GM19397 (cell line): Measurements from ENCODE around the gene C17orf114.
A peak's percentile ranks its signal among the peaks of the same experiment; 100 is the strongest.

Source experiments
- ATAC-seq: cut with Tn5 transposase; IDR thresholded peaks from one replicate; pipeline ENCODE4 v1.9.1; 2021; ENCODE audit warnings: mild to moderate bottlenecking, moderate library complexity; ENCODE audit not compliant: unreplicated experiment

Gene C17orf114

DNA sequence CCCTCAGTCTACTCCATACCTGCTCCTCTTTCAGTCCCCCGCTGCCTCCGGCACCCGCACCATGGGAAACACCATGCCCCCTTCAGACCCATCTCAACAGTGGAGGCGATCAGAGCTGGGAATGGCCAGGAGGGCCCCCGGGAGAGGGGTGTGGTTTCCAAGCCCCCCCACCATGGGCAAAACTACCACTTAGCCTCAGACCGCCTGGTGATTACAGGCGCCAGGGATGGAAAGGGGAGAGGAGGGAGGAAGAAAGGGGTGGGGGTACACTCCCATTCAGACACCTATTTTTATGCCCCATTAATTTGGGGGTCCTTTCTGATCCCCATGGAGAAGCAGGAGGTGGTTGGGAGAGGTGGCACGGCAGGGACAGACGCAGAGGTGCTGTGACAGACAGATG is at the start of gene C17orf114:
Gene C17orf114 (minus strand): TSS at position 101 of the 400 bp plus-strand sequence.
- no peak for ATAC-seq

DNA sequence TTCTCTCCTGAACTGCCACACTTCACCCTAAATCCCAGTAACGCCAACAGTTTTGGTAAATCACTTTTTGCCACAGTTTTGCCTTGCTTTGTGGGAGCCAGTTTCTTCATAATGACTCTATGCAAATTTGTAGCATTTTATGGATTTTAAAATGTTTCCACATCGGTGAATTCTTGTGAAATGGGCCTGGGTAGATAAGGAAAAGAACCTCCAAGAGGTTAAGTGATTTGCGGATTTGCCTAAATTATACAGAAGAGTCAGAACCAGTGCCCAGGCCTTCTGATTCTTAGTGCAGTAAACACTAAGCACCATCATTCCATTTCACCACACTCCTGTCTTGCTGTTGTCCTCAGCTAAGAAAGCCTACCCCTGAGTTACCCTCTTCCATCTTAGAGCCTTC is 49.0 kb upstream of the C17orf114 start:
- no peak for ATAC-seq

GRCh38 chr17:4850246-4850645 is 48.1 kb upstream of the C17orf114 start:
- no peak for ATAC-seq

- no peak for ATAC-seq
Measured at GRCh38 chr17:4849011-4849536, 46.9 kb upstream of the C17orf114 start.

DNA sequence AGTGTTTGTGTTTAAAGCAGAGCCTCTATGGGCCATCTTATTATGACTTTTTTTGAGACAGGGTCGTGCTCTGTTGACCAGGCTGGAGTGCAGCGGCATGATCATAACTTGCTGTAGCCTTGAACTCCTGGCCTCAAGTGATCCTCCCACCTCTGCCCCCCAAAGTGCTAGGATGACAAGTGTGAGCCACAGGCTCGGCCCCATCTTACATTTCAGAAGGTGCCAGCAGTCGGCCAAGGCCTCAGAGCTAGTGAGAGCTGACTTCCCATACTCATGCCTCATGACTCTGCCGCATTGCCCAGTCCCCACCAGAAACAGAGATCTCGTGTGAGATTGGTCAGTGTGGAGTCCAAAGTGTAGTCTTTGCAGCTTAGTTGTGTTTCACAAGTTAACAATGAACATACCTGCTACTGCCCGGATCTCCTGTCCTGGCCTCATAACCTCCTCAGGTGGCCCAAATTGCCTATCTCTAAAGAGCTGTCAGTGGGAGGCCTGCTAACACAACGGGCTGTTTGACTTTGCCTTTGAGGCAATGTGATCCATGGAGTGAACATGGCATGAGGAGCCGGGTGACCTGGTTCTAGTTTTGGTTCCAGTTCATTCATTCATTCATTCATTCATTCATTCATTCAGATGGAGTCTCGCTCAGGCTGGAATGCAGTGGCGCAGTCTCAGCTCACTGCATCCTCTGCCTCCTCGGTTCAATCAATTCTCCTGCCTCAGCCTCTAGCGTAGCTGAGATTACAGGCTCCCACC is 44.7 kb upstream of the C17orf114 start:
- ATAC-seq, result no peak

DNA sequence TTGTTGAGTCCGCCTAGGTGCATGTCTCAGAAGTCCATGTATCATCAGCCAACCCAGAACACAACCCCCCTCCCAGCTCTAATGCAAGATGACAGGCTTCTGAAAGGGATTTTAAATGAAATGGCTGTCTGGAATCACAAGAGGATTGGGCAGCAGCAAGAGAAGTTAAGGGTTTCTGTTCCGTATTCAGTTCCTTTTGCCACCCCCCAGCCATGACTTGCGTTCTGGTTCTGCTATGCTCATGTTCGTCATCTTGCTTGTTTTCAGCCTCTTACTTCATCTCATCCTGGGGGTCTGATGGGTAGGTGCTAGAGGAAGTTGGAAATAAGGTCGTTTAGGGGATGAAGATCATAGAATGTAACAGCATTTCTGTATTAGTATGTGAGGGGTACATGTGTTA is 43.0 kb upstream of the C17orf114 start:
- no peak for ATAC-seq

DNA sequence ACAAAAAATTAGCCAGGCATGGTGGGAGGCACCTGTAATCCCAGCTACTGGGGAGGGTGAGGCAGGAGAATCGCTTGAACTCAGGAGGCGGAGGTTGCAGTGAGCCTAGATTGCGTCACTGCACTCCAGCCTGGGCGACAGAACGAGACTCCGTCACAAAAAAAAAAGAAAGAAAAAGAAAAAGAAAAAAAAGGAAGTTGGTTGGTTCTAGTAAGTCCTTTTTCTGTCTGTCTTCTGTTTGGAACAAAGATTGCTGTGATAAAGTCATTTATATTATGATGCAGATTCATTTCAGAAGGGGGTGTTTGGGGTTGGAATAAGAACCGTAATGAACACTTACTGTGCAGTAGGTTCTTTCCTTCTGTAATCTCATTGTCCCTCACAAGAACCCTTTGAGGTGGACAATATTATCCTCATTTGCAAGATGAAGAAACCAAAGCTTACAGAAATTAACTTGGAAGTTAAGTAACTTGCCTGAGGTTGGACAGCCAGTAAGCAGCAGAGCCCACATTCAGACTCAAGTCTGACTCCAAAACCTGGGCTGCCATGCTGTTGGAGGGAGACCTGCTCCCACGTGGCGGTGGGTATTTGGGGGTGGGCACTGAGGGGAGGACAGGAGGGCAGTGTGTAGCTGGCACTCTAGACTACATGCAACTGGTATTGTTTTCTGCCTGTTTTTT is 41.3 kb upstream of the C17orf114 start:
- no peak for ATAC-seq

GRCh38 chr17:4842376-4842775 is 40.2 kb upstream of the C17orf114 start:
- ATAC-seq, result no peak

- no peak for ATAC-seq
Measured at GRCh38 chr17:4840893-4841242, 38.7 kb upstream of the C17orf114 start.

DNA sequence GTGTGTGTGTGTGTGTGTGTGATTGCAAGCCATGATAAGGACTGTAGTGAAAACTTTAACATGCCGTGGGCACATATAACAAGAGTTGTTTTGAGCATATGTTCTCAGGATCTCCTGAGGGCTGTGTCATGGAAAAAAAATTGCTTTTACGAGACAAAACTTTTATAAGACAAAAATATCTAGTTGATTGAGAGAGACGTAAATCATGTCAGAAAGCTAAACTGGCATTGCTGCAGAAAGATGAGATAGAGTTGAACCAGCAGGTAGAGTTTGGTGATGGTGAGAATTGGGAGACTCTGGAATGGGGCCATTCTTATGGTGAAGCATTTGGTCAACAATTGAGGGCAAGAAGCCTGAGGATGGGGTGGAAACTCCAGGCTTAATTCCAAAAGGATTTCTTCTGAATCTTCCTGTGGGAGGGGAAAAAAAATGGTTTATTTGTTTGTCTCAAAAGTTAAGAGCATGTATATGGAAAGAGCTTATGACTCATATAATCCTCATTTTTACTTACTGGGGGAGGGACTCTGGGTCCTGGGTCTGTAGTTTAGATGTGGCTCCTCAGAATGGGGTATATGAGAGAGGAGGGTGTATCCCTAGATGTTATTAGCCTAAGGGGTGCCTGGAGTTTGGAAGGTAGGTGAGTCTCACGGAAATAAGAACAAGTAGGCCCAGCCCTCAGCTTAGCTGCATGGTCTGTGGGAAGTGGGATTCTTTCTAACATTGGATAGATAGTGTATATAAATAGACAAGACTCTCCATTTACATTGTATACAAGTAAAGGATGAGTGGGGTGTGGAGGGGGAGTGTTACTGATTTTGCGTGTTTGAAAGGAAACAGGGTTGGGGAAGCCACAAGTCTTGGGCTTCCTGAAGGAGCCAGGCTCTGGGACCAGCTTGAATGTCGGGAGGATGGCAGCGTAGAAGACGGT is 38.1 kb upstream of the C17orf114 start:
- ATAC-seq, result no peak

GRCh38 chr17:4839221-4839620 is 37.1 kb upstream of the C17orf114 start:
- no peak for ATAC-seq

DNA sequence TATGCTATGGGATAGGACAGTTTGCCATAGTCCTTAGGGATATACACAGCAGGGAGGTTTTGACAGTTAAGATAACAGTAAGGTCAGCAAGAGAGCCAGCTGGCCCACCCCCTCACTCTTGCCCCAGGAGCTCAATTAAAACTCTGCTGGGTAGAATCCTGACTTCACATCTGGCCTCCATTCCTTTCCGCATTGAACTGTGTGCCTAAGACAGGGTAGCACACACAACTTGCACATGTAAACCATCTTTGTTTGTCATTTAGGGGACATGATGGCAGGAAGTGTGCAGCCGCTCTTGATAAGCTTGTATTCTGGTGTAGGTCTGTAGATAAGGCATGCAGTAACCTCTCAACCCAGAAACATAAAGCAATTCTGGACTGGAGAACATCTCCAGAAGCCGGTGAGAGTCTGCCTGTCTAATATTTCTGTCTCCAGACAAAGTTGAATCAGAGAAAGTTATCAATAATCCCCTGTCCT is 36.2 kb upstream of the C17orf114 start:
- no peak for ATAC-seq

DNA sequence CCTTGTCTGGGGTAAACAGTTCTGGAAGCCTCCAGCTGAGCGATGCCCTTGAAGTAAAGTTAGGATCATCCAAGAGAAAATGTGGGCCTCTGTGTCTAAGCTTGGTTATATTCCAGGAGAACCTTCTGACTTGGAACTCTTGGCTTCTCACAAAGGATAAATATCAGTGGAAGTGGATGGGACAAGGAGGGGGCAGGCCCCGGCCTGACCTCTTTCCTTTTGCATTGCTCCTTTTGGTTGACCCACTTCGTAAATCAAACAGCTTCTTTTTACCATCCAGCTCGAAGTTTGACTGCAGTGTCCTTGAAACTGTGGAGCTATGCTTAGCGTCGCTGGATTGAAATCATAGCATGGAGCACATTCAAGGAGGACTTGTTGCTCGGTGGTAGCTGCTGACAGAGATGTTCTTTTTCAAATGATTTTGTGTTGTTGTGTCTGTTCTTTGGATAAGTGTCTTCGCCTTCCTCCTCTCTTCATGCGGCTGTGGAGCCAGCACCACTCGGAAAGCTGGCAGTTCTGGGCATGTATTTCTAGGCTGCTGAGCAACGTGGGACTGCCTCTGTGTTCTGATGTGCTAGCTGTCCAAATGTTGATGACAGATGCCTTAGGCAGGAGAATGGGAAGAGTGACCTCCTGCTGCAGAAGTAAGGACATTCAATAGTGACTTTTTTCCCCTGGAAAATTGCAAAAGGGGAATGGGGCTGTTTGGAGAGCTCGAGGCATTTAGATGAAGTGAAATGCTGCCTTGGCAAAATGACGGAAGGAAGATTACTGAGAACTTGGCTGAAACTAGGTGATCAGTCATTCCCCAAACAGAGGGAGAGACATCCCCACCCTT is 35.6 kb upstream of the C17orf114 start:
- ATAC-seq, result no peak

GRCh38 chr17:4836221-4836620 is 34.1 kb upstream of the C17orf114 start:
- no peak for ATAC-seq

DNA sequence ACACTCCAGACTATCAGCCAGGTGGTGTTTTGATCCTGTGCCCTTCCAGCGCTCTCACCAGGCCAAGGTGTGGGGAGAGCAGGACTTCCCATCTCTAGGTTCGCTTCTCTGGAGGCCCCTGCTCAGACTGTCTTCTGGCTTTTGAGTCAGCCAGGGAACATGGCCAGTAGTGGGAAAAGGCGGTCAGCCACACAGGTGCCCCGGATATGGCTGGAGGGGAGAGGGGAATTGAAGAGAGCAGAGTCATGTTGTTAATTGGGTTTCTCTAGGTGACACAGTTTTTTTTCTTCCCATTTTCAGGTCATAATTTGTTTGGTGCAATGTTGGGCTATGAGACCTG is 32.5 kb upstream of the C17orf114 start:
- ATAC-seq, result no peak

GRCh38 chr17:4833941-4834680 is 32.0 kb upstream of the C17orf114 start:
- no peak for ATAC-seq

- peak; percentile 89 for ATAC-seq
Measured at GRCh38 chr17:4833178-4833940, 31.2 kb upstream of the C17orf114 start, which contains the start of gene MINK1. MINK1 (plus strand) TSS chr17:4833340; CDS start chr17:4833584, 244 bp downstream.

- peak; percentile 4 for ATAC-seq
Measured at GRCh38 chr17:4832829-4833177, 30.7 kb upstream of the C17orf114 start.

GRCh38 chr17:4827399-4827798 is 25.3 kb upstream of the C17orf114 start:
- no peak for ATAC-seq
